H1 (cell line): ENCODE measurements around the gene PROX2. TPM values are rescaled to one million over a fixed set of nuclear protein-coding genes. Genes with fewer than 3 reads are reported as not detected.

Experiments
- CTCF ChIA-PET: fragments of 300-600 bp; sonication (Branson Sonifier 250); formaldehyde crosslinking; loops from one replicate; lab custom pipeline; 2021; ENCODE audit not compliant: partially characterized antibody; lab: Charles Lee
- POLR2A ChIA-PET: fragments of 300-600 bp; sonication (Branson Sonifier 250); formaldehyde crosslinking; loops from one replicate; lab custom pipeline; 2021; ENCODE audit warnings: inconsistent platforms; ENCODE audit not compliant: partially characterized antibody; lab: Charles Lee
- DNase-seq, 2 experiments: peaks; one replicate each; pipeline versions ENCODE4 v3.0.0 to v3.0.0-alpha.2; 2010 to 2022; ENCODE audit warnings: low spot score in 2 of 2, low read depth in 1 of 2, mixed read lengths in 1 of 2
- FAIRE-seq: peaks from 2 replicates; lab custom pipeline; 2011; peaks lifted over from hg19 to GRCh38; lab: Jason Lieb, UNC
- H2AFZ ChIP-seq: 2 replicates; pipeline ENCODE4 v1.8.1; 2012; ENCODE audit warnings: low read length, inconsistent platforms
- H2AK5ac ChIP-seq: 2 replicates; pipeline ENCODE4 v1.6.1; 2013; ENCODE audit warnings: low read depth, low read length
- H2BK120ac ChIP-seq: replicated peaks from 2 replicates; pipeline ENCODE3; 2013; ENCODE audit warnings: low read depth, low read length, inconsistent platforms
- H2BK12ac ChIP-seq: 2 replicates; pipeline ENCODE4 v1.6.1; 2013; ENCODE audit warnings: low read depth, low read length
- H2BK15ac ChIP-seq: 2 replicates; pipeline ENCODE4 v1.6.1; 2013; ENCODE audit warnings: low read length
- H2BK20ac ChIP-seq: 2 replicates; pipeline ENCODE4 v1.6.1; 2013; ENCODE audit warnings: low read length
- H2BK5ac ChIP-seq: 2 replicates; pipeline ENCODE4 v1.6.1; 2013; ENCODE audit warnings: low read depth, low read length
- H3K14ac ChIP-seq: 2 replicates; pipeline ENCODE4 v1.6.1; 2013; ENCODE audit warnings: inconsistent platforms; ENCODE audit not compliant: insufficient read length
- H3K18ac ChIP-seq: 2 replicates; pipeline ENCODE4 v1.6.1; 2013; ENCODE audit warnings: low read length; ENCODE audit errors: extremely low read depth
- H3K23ac ChIP-seq: 2 replicates; pipeline ENCODE4 v1.6.1; 2013; ENCODE audit warnings: inconsistent platforms; ENCODE audit not compliant: insufficient read length
- H3K23me2 ChIP-seq: 2 replicates; pipeline ENCODE4 v1.6.1; 2013; ENCODE audit warnings: low read depth, low read length
- H3K27ac ChIP-seq: 2 replicates; pipeline ENCODE4 v1.6.1; 2011; ENCODE audit warnings: low read depth, low read length, inconsistent platforms
- H3K27me3 ChIP-seq, 4 experiments: replicated peaks in 1 of 4; 1 replicate in 1 of 4; 2 replicates in 3 of 4; pipeline versions ENCODE4 v1.6.1 to v1.8.1; 2011 to 2013; ENCODE audit warnings: low read length in 3 of 4, mild to moderate bottlenecking in 3 of 4, inconsistent platforms in 2 of 4, mixed read lengths in 2 of 4, moderate library complexity in 1 of 4; ENCODE audit not compliant: control insufficient read depth in 3 of 4, insufficient read depth in 3 of 4; ENCODE audit errors: extremely low read depth in 1 of 4
- H3K36me3 ChIP-seq, 4 experiments: 2 replicates each; pipeline versions ENCODE4 v1.6.1 to v1.8.1; 2011 to 2013; ENCODE audit warnings: mild to moderate bottlenecking in 4 of 4, low read length in 3 of 4, moderate library complexity in 2 of 4, control low read depth in 1 of 4, inconsistent platforms in 1 of 4; ENCODE audit not compliant: insufficient read depth in 4 of 4, control insufficient read depth in 2 of 4
- H3K4ac ChIP-seq: replicated peaks from 2 replicates; pipeline ENCODE3; 2013; ENCODE audit warnings: low read length, low read depth, mixed read lengths, inconsistent platforms; ENCODE audit not compliant: insufficient read length
- H3K4me1 ChIP-seq, 4 experiments: replicated peaks in 1 of 4; 1 replicate in 1 of 4; 2 replicates in 3 of 4; pipeline versions ENCODE4 v1.6.1 to v1.8.1; 2011 to 2013; ENCODE audit warnings: low read length in 3 of 4, inconsistent platforms in 2 of 4, mixed read lengths in 1 of 4; ENCODE audit not compliant: insufficient read depth in 4 of 4, control insufficient read depth in 3 of 4
- H3K4me2 ChIP-seq, 2 experiments: 2 replicates each; pipeline versions ENCODE4 v1.6.1 to v1.8.1; 2011 to 2013; ENCODE audit warnings: low read depth in 2 of 2, low read length in 2 of 2, control low read depth in 1 of 2, inconsistent platforms in 1 of 2, mild to moderate bottlenecking in 1 of 2; ENCODE audit not compliant: insufficient read depth in 1 of 2
- H3K4me3 ChIP-seq, 4 experiments: fragments of 200-600, 300-600 bp in 1 of 4; sonication (generic), shearing (Covaris generic), sonication (Bioruptor Twin) in 1 of 4; 2 replicates each; pipeline versions ENCODE4 v1.5.1 to v1.8.1; 2011 to 2016; ENCODE audit warnings: low read length in 4 of 4, low read depth in 3 of 4, control low read depth in 2 of 4, inconsistent platforms in 2 of 4, mild to moderate bottlenecking in 2 of 4, mixed read lengths in 1 of 4, moderate library complexity in 1 of 4; ENCODE audit not compliant: insufficient read depth in 2 of 4; ENCODE audit errors: extremely low read depth in 1 of 4
- H3K56ac ChIP-seq: replicated peaks from 2 replicates; pipeline ENCODE3; 2013; ENCODE audit warnings: low read depth, mild to moderate bottlenecking, mixed read lengths, low read length, inconsistent platforms; ENCODE audit not compliant: insufficient read length
- H3K79me1 ChIP-seq: 2 replicates; pipeline ENCODE4 v1.6.1; 2013; ENCODE audit warnings: low read depth, low read length, control low read depth
- H3K79me2 ChIP-seq, 2 experiments: 2 replicates each; pipeline versions ENCODE4 v1.6.1 to v1.8.1; 2012 to 2013; ENCODE audit warnings: low read length in 2 of 2, mild to moderate bottlenecking in 2 of 2, inconsistent platforms in 1 of 2; ENCODE audit not compliant: insufficient read depth in 2 of 2, control insufficient read depth in 1 of 2
- H3K9ac ChIP-seq, 4 experiments: replicated peaks in 1 of 4; 1 replicate in 1 of 4; 2 replicates in 3 of 4; pipeline versions ENCODE4 v1.6.1 to v1.8.1; 2011 to 2013; ENCODE audit warnings: low read depth in 3 of 4, low read length in 3 of 4, control low read depth in 2 of 4, mild to moderate bottlenecking in 2 of 4, moderate library complexity in 2 of 4, inconsistent platforms in 1 of 4; ENCODE audit errors: extremely low read depth in 1 of 4
- H3K9me3 ChIP-seq, 2 experiments: 2 replicates each; pipeline versions ENCODE4 v1.6.1 to v1.8.1; 2012 to 2013; ENCODE audit warnings: mild to moderate bottlenecking in 2 of 2, moderate library complexity in 2 of 2, control low read depth in 1 of 2, inconsistent platforms in 1 of 2, low read depth in 1 of 2, low read length in 1 of 2, mixed read lengths in 1 of 2; ENCODE audit not compliant: insufficient read depth in 2 of 2
- H4K20me1 ChIP-seq, 2 experiments: replicated peaks in 1 of 2; 2 replicates each; pipeline versions ENCODE3 to v1.8.1; 2011 to 2013; ENCODE audit warnings: inconsistent platforms in 2 of 2, low read length in 2 of 2, mild to moderate bottlenecking in 1 of 2; ENCODE audit not compliant: insufficient read depth in 2 of 2, control insufficient read depth in 1 of 2
- H4K5ac ChIP-seq: 2 replicates; pipeline ENCODE4 v1.6.1; 2013; ENCODE audit warnings: low read length, low read depth, mixed read lengths, inconsistent platforms; ENCODE audit not compliant: insufficient read length
- H4K8ac ChIP-seq: 2 replicates; pipeline ENCODE4 v1.8.0; 2013; ENCODE audit warnings: mild to moderate bottlenecking, moderate library complexity, low read length, inconsistent platforms; ENCODE audit not compliant: insufficient read depth; ENCODE audit errors: extremely low read depth
- H4K91ac ChIP-seq: replicated peaks from 2 replicates; pipeline ENCODE3; 2013; ENCODE audit warnings: low read length, mixed read lengths, inconsistent platforms; ENCODE audit not compliant: insufficient read length
- POLR2AphosphoS5 ChIP-seq: IDR thresholded peaks from 2 replicates; pipeline ENCODE4 v1.6.1; 2011; ENCODE audit warnings: low read depth, low read length
- SIN3A ChIP-seq, 2 experiments: IDR thresholded peaks in 1 of 2; conservative IDR thresholded peaks in 1 of 2; 2 replicates each; pipeline ENCODE4 v1.6.1; 2011 to 2012; ENCODE audit warnings: low read length in 2 of 2, improper control_type of control experiment in 1 of 2, low read depth in 1 of 2, mild to moderate bottlenecking in 1 of 2
- WGBS, 2 experiments: shearing (Covaris generic) in 1 of 2; methylation state at CpG; one replicate each; pipeline versions ENCODE4 v1.1.6 to v1.1.7; 2013 to 2015; ENCODE audit warnings: low lambda C conversion rate in 2 of 2, mixed read lengths in 2 of 2, inconsistent platforms in 1 of 2, low coverage in 1 of 2, missing lambda C conversion rate in 1 of 2; ENCODE audit not compliant: insufficient replicate concordance in 2 of 2, insufficient coverage in 1 of 2, insufficient read length in 1 of 2; ENCODE audit errors: extremely low coverage in 1 of 2, missing lambda C conversion rate in 1 of 2; 5-methylcytosine and 5-hydroxymethylcytosine counted together
- polyA plus RNA-seq, 7 experiments: library from polyadenylated mRNA; depleted of rRNA in 3 of 7; stranded (reverse) in 5 of 7; unstranded in 2 of 7; fragments of >200 nt in 5 of 7; fragments of 200-250 nt in 2 of 7; gene quantifications; 1 replicate in 5 of 7; 2 replicates in 1 of 7; 4 replicates in 1 of 7; pipeline versions ENCODE4 v1.2.1 to v1.2.3, GENCODE V29; 2011 to 2013; ENCODE audit warnings: missing spikeins in 2 of 7, mixed read lengths in 2 of 7
- total RNA-seq: library from RNA; stranded (reverse); fragmentation: NEBNext Ultra II Directional; extraction: Animal tissue kit (Norgen Biotek cat#: 25700); gene quantifications from 2 replicates; pipeline ENCODE4 v1.2.1, GENCODE V29; 2021

The PROX2 gene
- total and polyA plus RNA-seq, 2 of the 8 experiments (the other 6 are each of a cell fraction or from before 2014, with no cell fraction given) = 0.03 TPM; not detected in 1

GRCh38 chr14:74910556-74910955 lies 34.6 kb upstream of the PROX2 start:
- H3K23ac ChIP-seq = no peak overlapping the region
- no peak overlapping the region for H2BK12ac ChIP-seq
- no peak overlapping the region for H2BK120ac ChIP-seq
- H3K4me3 ChIP-seq = no peak overlapping the region
- H2AFZ ChIP-seq = no peak overlapping the region
- no peak overlapping the region for H3K56ac ChIP-seq
- H3K79me2 ChIP-seq = no peaks in the 10 kb centered on the region
- H3K4me2 ChIP-seq = no peak overlapping the region
- FAIRE-seq (no peak), DNase-seq (no peak)
- H3K79me1 ChIP-seq = no peaks in the 10 kb centered on the region
- H4K20me1 ChIP-seq = peaks cover 2 to 3% of the 10 kb centered on the region in 2 experiments
- TF ChIP-seq SIN3A (conservative IDR thresholded peaks at IDR 0.05 in 1 of 2, IDR thresholded peaks at IDR 0.05 in 1 of 2; ENCODE audit: low read depth in 1 of 2, low read length in 2 of 2) (no peak), POLR2AphosphoS5 (no peak)
- no peak overlapping the region for H4K8ac ChIP-seq
- H2BK15ac ChIP-seq = no peak overlapping the region
- H3K23me2 ChIP-seq = no peaks in the 10 kb centered on the region
- H3K14ac ChIP-seq = no peak overlapping the region
- ChIA-PET POLR2A (interaction anchor here (0.9 to 3.9 kb wide), 6 partner anchors 10 to 216 kb away, joined by 3 to 16 read pairs (median 4); partner anchors contain the start of genes NEK9, PGF and RPS6KL1), CTCF (interaction anchor here (1.0 to 24.8 kb wide), 7 partner anchors 11 to 176 kb away, joined by 3 to 509 read pairs (median 26); partner anchors contain the start of genes PGF, PROX2 and RPS6KL1)
- WGBS, 2 experiments = 96% methylated on average over 8 of the region's 10 CpGs; no CpG with 5 or more reads in 1 of the 2 experiments
- no peak overlapping the region for H4K91ac ChIP-seq
- no peak overlapping the region for H4K5ac ChIP-seq
- H3K4me1 ChIP-seq = no peaks in the 10 kb centered on the region; a peak in 1 of 7 replicates
- H3K9ac ChIP-seq = no peak overlapping the region
- no peak overlapping the region for H3K27ac ChIP-seq
- H3K18ac ChIP-seq = no peak overlapping the region
- no peak overlapping the region for H2BK20ac ChIP-seq
- no peaks in the 10 kb centered on the region for H3K27me3 ChIP-seq
- H3K36me3 ChIP-seq = no peaks in the 10 kb centered on the region
- no peak overlapping the region for H2BK5ac ChIP-seq
- H3K4ac ChIP-seq = no peak overlapping the region
- H2AK5ac ChIP-seq = no peak overlapping the region
- no peaks in the 10 kb centered on the region for H3K9me3 ChIP-seq
